Panc1 (cell line): ENCODE data around the gene REELD1. TPM values are rescaled to one million over a fixed set of nuclear protein-coding genes. Genes with fewer than 3 reads are reported as not detected.

ENCODE experiments used
- ATAC-seq: fragments of 200-7000 bp; cut with Tn5 transposase; 2 replicates; pipeline ENCODE4 v1.9.1; 2020; ENCODE audit warnings: mild to moderate bottlenecking, moderate library complexity
- BruUV-seq: library from RNA; stranded (reverse); fragments of 400-500 nt; replicated peaks from 2 replicates; lab custom pipeline; 2021; lab: Mats Ljungman, UMichigan
- CTCF ChIA-PET: fragments of 300-600 bp; sonication (Branson Sonifier 250); formaldehyde crosslinking; loops from one replicate; lab custom pipeline; 2022; ENCODE audit warnings: antibody characterized with exemption; lab: Charles Lee
- POLR2A ChIA-PET: fragments of 300-600 bp; sonication (Branson Sonifier 250); formaldehyde crosslinking; loops from one replicate; lab custom pipeline; 2022; ENCODE audit warnings: antibody characterized with exemption; lab: Charles Lee
- DNase-seq: peaks from one replicate; pipeline ENCODE4 v3.0.0-alpha.2; 2010; ENCODE audit warnings: low read depth, low spot score
- H3K27ac ChIP-seq: 2 replicates; pipeline ENCODE4 v1.5.1; 2011; ENCODE audit warnings: mild to moderate bottlenecking, low read length, inconsistent platforms
- H3K27me3 ChIP-seq: fragments of 200-500 bp; sonication (Bioruptor generic); 2 replicates; pipeline ENCODE4 v1.6.0; 2014; ENCODE audit warnings: low read length, inconsistent platforms; ENCODE audit not compliant: control insufficient read depth, insufficient read depth
- H3K36me3 ChIP-seq: fragments of 200-500 bp; sonication (Bioruptor generic); 2 replicates; pipeline ENCODE4 v1.5.1; 2014; ENCODE audit warnings: inconsistent platforms, mild to moderate bottlenecking, low read length, moderate library complexity; ENCODE audit not compliant: control insufficient read depth, insufficient read depth
- H3K4me1 ChIP-seq: 2 replicates; pipeline ENCODE4 v1.5.1; 2011; ENCODE audit warnings: inconsistent platforms, mild to moderate bottlenecking, low read length, moderate library complexity; ENCODE audit not compliant: control insufficient read depth, insufficient read depth
- H3K4me3 ChIP-seq, 2 experiments: 2 replicates each; pipeline ENCODE4 v1.5.1; 2011 to 2012; ENCODE audit warnings: low read depth in 2 of 2, low read length in 2 of 2, mild to moderate bottlenecking in 2 of 2, inconsistent platforms in 1 of 2, moderate library complexity in 1 of 2
- H3K9me3 ChIP-seq: fragments of 200-500 bp; sonication (Bioruptor generic); 2 replicates; pipeline ENCODE4 v1.5.1; 2014; ENCODE audit warnings: low read depth, mild to moderate bottlenecking, inconsistent platforms, low read length, moderate library complexity; ENCODE audit not compliant: control insufficient read depth, insufficient read depth
- CTCF ChIP-seq: fragments of 450-650 bp; IDR thresholded peaks from 2 replicates; pipeline ENCODE4 v1.5.1; 2017; ENCODE audit warnings: mild to moderate bottlenecking
- POLR2AphosphoS5 ChIP-seq: IDR thresholded peaks from 2 replicates; pipeline ENCODE4 v1.6.1; 2012; ENCODE audit warnings: mild to moderate bottlenecking, low read depth, low read length, moderate library complexity
- REST ChIP-seq, 2 experiments: IDR thresholded peaks; 2 replicates each; pipeline ENCODE4 v1.6.1; 2011 to 2012; ENCODE audit warnings: low read depth in 2 of 2, control low read depth in 1 of 2, low read length in 1 of 2, mild to moderate bottlenecking in 1 of 2, moderate library complexity in 1 of 2; ENCODE audit not compliant: insufficient read depth in 1 of 2
- SIN3A ChIP-seq: IDR thresholded peaks from 2 replicates; pipeline ENCODE4 v1.6.1; 2012; ENCODE audit warnings: low read depth, mild to moderate bottlenecking, low read length, moderate library complexity, borderline replicate concordance; ENCODE audit not compliant: insufficient read depth
- TCF7L2 ChIP-seq: IDR thresholded peaks from 2 replicates; pipeline ENCODE4 v1.6.1; 2011; ENCODE audit warnings: mild to moderate bottlenecking, low read depth, low read length, inconsistent platforms
- in situ Hi-C: cut with HindIII; loops from 2 replicates; pipeline ENCODE4 v1.10.0; 2016; ENCODE audit warnings: low sequenced_read_pairs, low pct_unique_long_range_greater_than_20kb
- intact Hi-C: fragments of 100-400 bp; cut with micrococcal nuclease; formaldehyde crosslinking; loops from one replicate; pipeline ENCODE4 v1.10.0; 2022; ENCODE audit not compliant: unreplicated experiment
- total RNA-seq: library from RNA; stranded (reverse); gene quantifications from one replicate; pipeline ENCODE4 v1.2.1, GENCODE V29; 2021; ENCODE audit not compliant: unreplicated experiment

REELD1 gene
- total RNA-seq, 1 experiment from 2014 or later = not detected

DNA sequence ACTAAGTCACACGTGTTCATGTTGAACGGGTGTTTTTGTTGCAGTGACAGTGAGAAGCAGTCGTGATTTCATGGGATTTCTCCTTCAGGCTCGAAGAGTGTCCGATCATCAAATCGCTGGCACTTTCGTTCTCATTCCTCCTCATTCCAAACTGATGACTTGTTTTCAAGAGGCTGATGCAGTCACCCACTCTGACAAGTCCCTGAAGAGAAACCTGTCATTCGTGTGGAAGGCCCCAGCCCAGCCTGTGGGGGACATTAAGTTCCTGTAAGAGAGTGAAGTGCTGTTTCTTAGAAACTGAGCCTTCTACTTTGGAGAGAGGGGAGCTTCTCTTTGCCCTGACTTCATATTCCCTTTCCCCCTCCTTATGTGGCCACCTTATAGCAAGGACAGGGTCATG is 8.0 kb downstream of the REELD1 start:
- peak overlapping the region in 1 of 2 experiments; percentile 21; a peak in 2 of 4 replicates for H3K4me3 ChIP-seq
- ChIA-PET CTCF (no interaction called here), POLR2A (no interaction called here)
- ATAC-seq (0 out of 2 replicates have a peak, but pooled peaks have one; percentile 56), DNase-seq (no peak)
- H3K9me3 ChIP-seq = no peaks in the 10 kb centered on the region
- no peaks in the 10 kb centered on the region for H3K36me3 ChIP-seq
- H3K27me3 ChIP-seq = no peaks in the 10 kb centered on the region
- no peak overlapping the region for H3K27ac ChIP-seq
- in situ Hi-C loops = no loop called here
- TF ChIP-seq REST (IDR thresholded peaks at IDR 0.05; ENCODE audit: insufficient read depth in 1 of 2, low read depth in 2 of 2, low read length in 1 of 2) (no peak), TCF7L2 (no peak), POLR2AphosphoS5 (no peak), CTCF (no peak), SIN3A (no peak)
- no peaks in the 10 kb centered on the region for H3K4me1 ChIP-seq
- no TSS peak for BruUV-seq
- intact Hi-C loops = no loop called here

GRCh38 chr4:146224326-146224966 is 10.1 kb downstream of the REELD1 start:
- no TSS peak for BruUV-seq

More at GRCh38 chr4:146224326-146224966, 10.1 kb downstream of the REELD1 start:
- no peak for TF ChIP-seq POLR2AphosphoS5
- TF ChIP-seq REST (IDR thresholded peaks at IDR 0.05; ENCODE audit: insufficient read depth in 1 of 2, low read depth in 2 of 2, low read length in 1 of 2) = no peak
- TF ChIP-seq TCF7L2 = no peak
- TF ChIP-seq CTCF = no peak
- TF ChIP-seq SIN3A = no peak
- ChIA-PET CTCF (no interaction called here), POLR2A (no interaction called here)
- DNase-seq (no peak), ATAC-seq (no peak)
- intact Hi-C loops = no loop called here
- H3K9me3 ChIP-seq = no peaks in the 10 kb centered on the region
- no peak overlapping the region for H3K4me3 ChIP-seq
- H3K27ac ChIP-seq = no peak overlapping the region
- H3K27me3 ChIP-seq = no peaks in the 10 kb centered on the region
- in situ Hi-C loops = no loop called here
- H3K4me1 ChIP-seq = no peaks in the 10 kb centered on the region
- no peaks in the 10 kb centered on the region for H3K36me3 ChIP-seq
